Measurements from ENCODE around the gene CLPTM1. TPM values are rescaled to one million over a fixed set of nuclear protein-coding genes. Genes with fewer than 3 reads are reported as not detected.
A peak's percentile ranks its signal among the peaks of the same experiment; 100 is the strongest.

The CLPTM1 gene
- total and polyA plus RNA-seq, 9 of the 15 experiments (the other 6 are each of a cell fraction or from before 2014, with no cell fraction given): 0.37 to 96.0 (median 27.5) TPM

DNA sequence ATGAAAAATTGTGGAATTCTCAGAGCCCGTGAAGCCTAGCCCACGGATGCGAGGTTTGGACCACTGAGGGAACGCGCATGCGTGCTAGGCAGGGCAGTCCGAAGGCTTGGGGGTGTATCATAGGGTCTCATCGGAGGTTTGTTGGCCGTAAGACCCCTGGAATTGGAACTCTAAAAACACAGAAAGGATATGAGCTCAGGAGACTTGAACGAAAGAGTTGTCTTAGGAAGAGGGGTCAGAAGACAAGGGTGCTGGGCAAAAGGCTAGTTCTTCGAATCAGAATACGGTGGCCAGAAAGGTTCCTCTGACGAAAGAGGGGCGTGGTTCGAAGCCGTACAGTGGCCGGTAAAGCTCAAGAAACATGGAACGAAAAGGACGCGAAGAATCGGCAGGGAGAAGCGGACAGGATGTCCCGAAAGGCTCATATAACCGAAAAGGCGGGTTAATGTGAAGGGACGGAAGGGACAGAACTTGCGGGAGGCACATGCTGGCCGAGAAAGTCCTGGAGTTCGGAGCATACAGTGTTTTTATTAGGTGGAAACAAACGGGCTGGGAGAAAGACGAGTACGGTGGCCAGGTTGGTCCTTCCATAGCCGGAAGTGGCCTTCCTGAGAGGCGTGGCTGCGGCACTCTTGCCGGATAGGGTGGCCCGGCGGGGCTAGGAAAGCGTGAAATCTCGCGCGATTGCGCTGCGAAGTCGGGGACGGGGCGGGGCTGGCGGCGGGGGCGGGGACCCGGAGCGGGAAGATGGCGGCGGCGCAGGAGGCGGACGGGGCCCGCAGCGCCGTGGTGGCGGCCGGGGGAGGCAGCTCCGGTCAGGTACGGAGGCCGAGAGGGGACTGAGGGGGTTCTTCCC lies at the start of gene CLPTM1 (continued):
- peak; percentile 42; the same call in 1 of the 2 replicates for TF ChIP-seq NFATC3 (IDR thresholded peaks at IDR 0.05)
- TF ChIP-seq, protein P1, sequence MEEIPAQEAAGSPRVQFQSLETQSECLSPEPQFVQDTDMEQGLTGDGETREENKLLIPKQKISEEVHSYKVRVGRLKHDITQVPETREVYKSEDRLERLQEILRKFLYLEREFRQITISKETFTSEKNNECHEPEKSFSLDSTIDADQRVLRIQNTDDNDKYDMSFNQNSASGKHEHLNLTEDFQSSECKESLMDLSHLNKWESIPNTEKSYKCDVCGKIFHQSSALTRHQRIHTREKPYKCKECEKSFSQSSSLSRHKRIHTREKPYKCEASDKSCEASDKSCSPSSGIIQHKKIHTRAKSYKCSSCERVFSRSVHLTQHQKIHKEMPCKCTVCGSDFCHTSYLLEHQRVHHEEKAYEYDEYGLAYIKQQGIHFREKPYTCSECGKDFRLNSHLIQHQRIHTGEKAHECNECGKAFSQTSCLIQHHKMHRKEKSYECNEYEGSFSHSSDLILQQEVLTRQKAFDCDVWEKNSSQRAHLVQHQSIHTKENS (CRISPR knock-in tag; IDR thresholded peaks at IDR 0.05): no peak
- no peak for TF ChIP-seq PURB (CRISPR knock-in tag; IDR thresholded peaks at IDR 0.05; ENCODE audit: low read depth)
- TF ChIP-seq BRF1 (IDR thresholded peaks at IDR 0.05; ENCODE audit: borderline replicate concordance, extremely low read depth, insufficient read length): no peak
- no peak for TF ChIP-seq BRCA1 (IDR thresholded peaks at IDR 0.05)
- TF ChIP-seq BRCA1 (CRISPR knock-in tag; IDR thresholded peaks at IDR 0.05): no peak
- no peak for TF ChIP-seq ZEB2 (IDR thresholded peaks at IDR 0.05)

DNA sequence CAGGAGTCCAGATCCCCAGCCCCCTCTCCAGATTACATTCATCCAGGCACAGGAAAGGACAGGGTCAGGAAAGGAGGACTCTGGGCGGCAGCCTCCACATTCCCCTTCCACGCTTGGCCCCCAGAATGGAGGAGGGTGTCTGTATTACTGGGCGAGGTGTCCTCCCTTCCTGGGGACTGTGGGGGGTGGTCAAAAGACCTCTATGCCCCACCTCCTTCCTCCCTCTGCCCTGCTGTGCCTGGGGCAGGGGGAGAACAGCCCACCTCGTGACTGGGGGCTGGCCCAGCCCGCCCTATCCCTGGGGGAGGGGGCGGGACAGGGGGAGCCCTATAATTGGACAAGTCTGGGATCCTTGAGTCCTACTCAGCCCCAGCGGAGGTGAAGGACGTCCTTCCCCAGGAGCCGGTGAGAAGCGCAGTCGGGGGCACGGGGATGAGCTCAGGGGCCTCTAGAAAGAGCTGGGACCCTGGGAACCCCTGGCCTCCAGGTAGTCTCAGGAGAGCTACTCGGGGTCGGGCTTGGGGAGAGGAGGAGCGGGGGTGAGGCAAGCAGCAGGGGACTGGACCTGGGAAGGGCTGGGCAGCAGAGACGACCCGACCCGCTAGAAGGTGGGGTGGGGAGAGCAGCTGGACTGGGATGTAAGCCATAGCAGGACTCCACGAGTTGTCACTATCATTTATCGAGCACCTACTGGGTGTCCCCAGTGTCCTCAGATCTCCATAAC lies 49.6 kb upstream of the CLPTM1 start, which contains the start of gene APOE:
APOE (plus strand) TSS at position 360 of the 724 bp plus-strand sequence. CDS start 829 bp downstream, outside the sequence.
- intact Hi-C loops (cut with micrococcal nuclease): no loop called here
- WGBS (ENCODE audit: insufficient coverage, low coverage, missing lambda C conversion rate): 10% methylated on average over 15 of the region's 20 CpGs
- peaks cover 30 to 81% of the 10 kb centered on the region in 2 experiments for H3K4me1 ChIP-seq (replicated peaks in 1 of 2; ENCODE audit: control insufficient read depth in 2 of 2, insufficient read depth in 2 of 2, low read length in 2 of 2)
- TF ChIP-seq GATAD2A (IDR thresholded peaks at IDR 0.05) (0 out of 2 replicates have a peak, but pooled peaks have one; percentile 16), ZNF444 (CRISPR knock-in tag; IDR thresholded peaks at IDR 0.05) (0 out of 2 replicates have a peak, but pooled peaks have one; percentile 30), HDAC1 (IDR thresholded peaks at IDR 0.05) (0 out of 4 replicates have a peak, but pooled peaks of 1 of the 2 experiments have one; percentile 7), TBP (optimal IDR thresholded peaks at IDR 0.05; ENCODE audit: low read depth, low read length) (peak; percentile 48), BDP1 (IDR thresholded peaks at IDR 0.05; ENCODE audit: insufficient read depth, insufficient read length) (no peak), STAT5B (CRISPR knock-in tag; IDR thresholded peaks at IDR 0.05) (no peak), GABPB1 (CRISPR knock-in tag; IDR thresholded peaks at IDR 0.05) (0 out of 2 replicates have a peak, but pooled peaks have one; percentile 11), BHLHE40 (IDR thresholded peaks at IDR 0.05; ENCODE audit: low read length) (peak; percentile 23; the same call in 1 of the 2 replicates), SMARCC2 (IDR thresholded peaks at IDR 0.05; ENCODE audit: low read depth) (no peak)
- TF ChIP-seq, protein P2, sequence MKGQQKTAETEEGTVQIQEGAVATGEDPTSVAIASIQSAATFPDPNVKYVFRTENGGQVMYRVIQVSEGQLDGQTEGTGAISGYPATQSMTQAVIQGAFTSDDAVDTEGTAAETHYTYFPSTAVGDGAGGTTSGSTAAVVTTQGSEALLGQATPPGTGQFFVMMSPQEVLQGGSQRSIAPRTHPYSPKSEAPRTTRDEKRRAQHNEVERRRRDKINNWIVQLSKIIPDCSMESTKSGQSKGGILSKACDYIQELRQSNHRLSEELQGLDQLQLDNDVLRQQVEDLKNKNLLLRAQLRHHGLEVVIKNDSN (CRISPR knock-in tag; IDR thresholded peaks at IDR 0.05): no peak

More for the DNA sequence above, 49.6 kb upstream of the CLPTM1 start, which contains the start of gene APOE:
- Histone ChIP-seq H2AFZ (ENCODE audit: low read depth, low read length) (peak within 1 kb of the TSS; percentile 87), H3K9me3 (replicated peaks; ENCODE audit: control insufficient read depth, insufficient read depth, low read depth, low read length) (no peaks in the 10 kb centered on the region), H3K27me3 (ENCODE audit: control insufficient read depth in 2 of 2, insufficient read depth in 2 of 2, low read length in 2 of 2) (no peaks in the 10 kb centered on the region), H3K4me2 (ENCODE audit: insufficient read depth, low read length) (peak within 1 kb of the TSS; percentile 81), H3K9me1 (ENCODE audit: control insufficient read depth, insufficient read depth, low read length) (no peaks in the 10 kb centered on the region), H3K36me3 (ENCODE audit: control insufficient read depth, insufficient read depth, low read length) (peaks cover 58% of the 10 kb centered on the region; the same call in 2 of the 3 replicates), H4K20me1 (replicated peaks; ENCODE audit: control insufficient read depth, insufficient read depth, low read length) (0 out of 2 replicates have a peak, but pooled peaks cover 3% of the 10 kb centered on the region), H3K79me2 (ENCODE audit: control insufficient read depth, insufficient read depth, low read length) (no peaks in the 10 kb centered on the region; the same call in 2 of the 3 replicates), H3K4me3 (peak within 1 kb of the TSS; percentile 30), H3K9ac (ENCODE audit: insufficient read depth in 1 of 2, low read depth in 2 of 2, low read length in 2 of 2) (peak within 1 kb of the TSS; percentile 54 to 96; a peak in 3 of 4 replicates), H3K27ac (ENCODE audit: extremely low read depth, low read depth, low read length) (peak within 1 kb of the TSS; percentile 45)
- ATAC-seq: peak; percentile 22
- FAIRE-seq: peak; percentile 6
- BruUV-seq (replicated peaks): no TSS peak
- ChIA-PET POLR2A (interaction anchor here (0.5 to 2.5 kb wide), 13 partner anchors 9 to 273 kb away, joined by 3 to 11 read pairs (median 4); partner anchors contain the start of genes APOC1, BLOC1S3, CLASRP and CLPTM1), CTCF (ENCODE audit: low intra/inter-chr PET ratio) (interaction anchor here (1.2 kb wide), 1 partner anchor 46 kb away, joined by 4 read pairs; no protein-coding TSS in a partner anchor)
- in situ Hi-C loops (cut with MboI): no loop called here
- peak; percentile 54 to 63 (median 60) for DNase-seq (ENCODE audit: extremely low read depth in 1 of 4, low spot score in 3 of 4)

Data from K562 (cell line).